K562 (cell line): ENCODE results near the gene WDR83. TPM values are rescaled to one million over a fixed set of nuclear protein-coding genes. Genes with fewer than 3 reads are reported as not detected.

Source experiments
- ARHGAP35 ChIP-seq: fragments of 450-650 bp; IDR thresholded peaks from 2 replicates; pipeline ENCODE4 v1.6.1; 2018; ENCODE audit not compliant: partially characterized antibody
- HNRNPK ChIP-seq: fragments of 200-400 bp; formaldehyde crosslinking; IDR thresholded peaks from one replicate; pipeline ENCODE4 v1.6.1; 2018; ENCODE audit warnings: mild to moderate bottlenecking, low read depth, low read length; ENCODE audit not compliant: poor library complexity, severe bottlenecking
- MGA ChIP-seq: fragments of 450-650 bp; IDR thresholded peaks from 2 replicates; pipeline ENCODE4 v1.6.1; 2016; ENCODE audit warnings: mild to moderate bottlenecking, moderate library complexity
- PTTG1 ChIP-seq: fragments of 450-650 bp; IDR thresholded peaks from 2 replicates; pipeline ENCODE4 v1.6.1; 2016; ENCODE audit warnings: low read depth, mild to moderate bottlenecking, missing genetic modification characterization, missing compliant biosample characterization
- RAD21 ChIP-seq, 2 experiments: fragments of 250-450 bp in 1 of 2; fragments of 450-650 bp in 1 of 2; sonication (Bioruptor Pico) in 1 of 2; formaldehyde crosslinking in 1 of 2; IDR thresholded peaks in 1 of 2; conservative IDR thresholded peaks in 1 of 2; 2 replicates each; pipeline versions ENCODE4 v1.4.0 to v1.8.0; 2020 to 2022; ENCODE audit warnings: mild to moderate bottlenecking in 2 of 2, moderate library complexity in 1 of 2
- RBM17 ChIP-seq: fragments of 200-400 bp; formaldehyde crosslinking; IDR thresholded peaks from 2 replicates; pipeline ENCODE4 v1.6.1; 2017; ENCODE audit warnings: low read depth, mild to moderate bottlenecking, low read length, borderline replicate concordance
- STAT6 ChIP-seq: sonication (generic); formaldehyde crosslinking; IDR thresholded peaks from 2 replicates; pipeline ENCODE4 v1.8.1; 2023; ENCODE audit warnings: mild to moderate bottlenecking, missing genetic modification reagents
- XRCC5 ChIP-seq: fragments of 200-400 bp; formaldehyde crosslinking; IDR thresholded peaks from 2 replicates; pipeline ENCODE4 v1.6.1; 2017; ENCODE audit warnings: low read depth, mild to moderate bottlenecking, low read length
- ZFPM2 ChIP-seq: fragments of 250-450 bp; sonication (Bioruptor Pico); IDR thresholded peaks from 2 replicates; pipeline ENCODE4 v1.5.1; 2022; ENCODE audit warnings: mild to moderate bottlenecking
- ZNF134 ChIP-seq: fragments of 250-450 bp; sonication (Bioruptor Pico); conservative IDR thresholded peaks from 2 replicates; pipeline ENCODE4 v1.4.0; 2020
- ZNF436 ChIP-seq: fragments of 250-450, 450-650 bp; sonication (Bioruptor Pico); formaldehyde crosslinking; IDR thresholded peaks from 2 replicates; pipeline ENCODE4 v1.7.0; 2020; ENCODE audit warnings: mild to moderate bottlenecking
- polyA plus RNA-seq, 8 experiments: library from polyadenylated mRNA; depleted of rRNA in 4 of 8; stranded (reverse) in 5 of 8; unstranded in 3 of 8; fragments of >200 nt; fragmentation: Nextera tagmentation in 2 of 8; fragmentation: Illumina TruSeq in 1 of 8; extraction: Ambion mirVana in 2 of 8; extraction: Trizol in 1 of 8; gene quantifications; 2 replicates each; pipeline versions ENCODE4 v1.2.1 to v1.2.3, GENCODE V29; 2011 to 2014; ENCODE audit warnings: inconsistent platforms in 1 of 8, missing spikeins in 1 of 8
- total RNA-seq, 7 experiments: library from RNA; depleted of rRNA in 6 of 7; stranded (reverse); fragments of >200 nt in 6 of 7; fragmentation: Illumina TruSeq in 2 of 7; extraction: Trizol in 2 of 7; gene quantifications; 2 replicates each; pipeline versions ENCODE4 v1.2.1 to v1.2.3, GENCODE V29; 2011 to 2021; ENCODE audit warnings: low replicate concordance in 1 of 7
- TF ChIP-seq, protein P1 (sequence below): sonication (generic); formaldehyde crosslinking; IDR thresholded peaks from 2 replicates; pipeline ENCODE4 v1.5.0; 2020; ENCODE audit warnings: missing genetic modification reagents

Gene WDR83
- total and polyA plus RNA-seq, 9 of the 15 experiments (the other 6 are each of a cell fraction or from before 2014, with no cell fraction given), result 0.52 to 21.3 (median 4.2) TPM

DNA sequence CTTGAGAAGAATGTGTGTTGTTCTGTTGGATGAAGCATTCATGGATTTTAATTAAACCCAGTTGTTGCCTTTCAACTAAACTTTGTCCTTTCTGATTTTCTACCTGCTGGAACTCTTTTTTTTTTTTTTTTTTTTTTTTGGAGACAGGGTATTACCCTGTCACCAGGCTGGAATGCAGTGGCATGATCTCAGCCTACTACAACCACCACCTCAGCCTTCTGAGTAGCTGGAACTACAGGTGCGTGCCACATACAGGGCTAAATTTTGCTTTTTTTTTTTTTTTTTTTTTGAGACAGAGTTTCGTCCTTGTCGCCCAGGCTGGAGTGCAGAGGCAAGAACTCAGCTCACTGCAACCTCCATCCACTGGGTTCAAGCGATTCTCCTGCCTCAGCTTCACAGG lies 49.0 kb upstream of the WDR83 start (continued):
- TF ChIP-seq MGA (no peak), ZNF134 (CRISPR knock-in tag) (no peak), RAD21 (CRISPR knock-in tag; conservative IDR thresholded peaks at IDR 0.05 in 1 of 2, IDR thresholded peaks at IDR 0.05 in 1 of 2) (no peak), ZFPM2 (CRISPR knock-in tag) (no peak), XRCC5 (no peak), ZNF436 (CRISPR knock-in tag) (no peak), STAT6 (no peak), ARHGAP35 (no peak), PTTG1 (tag) (no peak), HNRNPK (no peak), RBM17 (no peak)
- TF ChIP-seq, protein P1, sequence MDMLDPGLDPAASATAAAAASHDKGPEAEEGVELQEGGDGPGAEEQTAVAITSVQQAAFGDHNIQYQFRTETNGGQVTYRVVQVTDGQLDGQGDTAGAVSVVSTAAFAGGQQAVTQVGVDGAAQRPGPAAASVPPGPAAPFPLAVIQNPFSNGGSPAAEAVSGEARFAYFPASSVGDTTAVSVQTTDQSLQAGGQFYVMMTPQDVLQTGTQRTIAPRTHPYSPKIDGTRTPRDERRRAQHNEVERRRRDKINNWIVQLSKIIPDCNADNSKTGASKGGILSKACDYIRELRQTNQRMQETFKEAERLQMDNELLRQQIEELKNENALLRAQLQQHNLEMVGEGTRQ, result no peak
